IMR-90 (cell line): ENCODE data around the gene ADCY9. TPM values are rescaled to one million over a fixed set of nuclear protein-coding genes. Genes with fewer than 3 reads are reported as not detected.

ENCODE experiments used
- ATAC-seq: fragments of 200-7000 bp; cut with Tn5 transposase; 2 replicates; pipeline ENCODE4 v1.9.1; 2020; ENCODE audit warnings: low read depth, mild to moderate bottlenecking, moderate library complexity
- BruUV-seq: library from RNA; stranded (reverse); fragments of 400-500 nt; replicated peaks from 2 replicates; lab custom pipeline; 2021; lab: Mats Ljungman, UMichigan
- CTCF ChIA-PET: fragments of 300-600 bp; formaldehyde crosslinking; extraction: SDS; loops from one replicate; lab custom pipeline; 2021; ENCODE audit warnings: antibody characterized with exemption; lab: Yijun Ruan, JAX
- POLR2A ChIA-PET: fragments of 300-600 bp; sonication (Branson Sonifier 250); formaldehyde crosslinking; loops from one replicate; lab custom pipeline; 2022; ENCODE audit warnings: antibody characterized with exemption; ENCODE audit not compliant: unreplicated experiment; lab: Charles Lee
- DNase-seq: peaks from one replicate; pipeline ENCODE4 v3.0.0; 2013
- H2AFZ ChIP-seq: replicated peaks from 2 replicates; pipeline ENCODE3; 2013; ENCODE audit warnings: low read length, mild to moderate bottlenecking; ENCODE audit not compliant: poor library complexity
- H2AK5ac ChIP-seq: 2 replicates; pipeline ENCODE4 v1.6.1; 2013; ENCODE audit warnings: low read depth, low read length, inconsistent platforms
- H2AK9ac ChIP-seq: replicated peaks from 2 replicates; pipeline ENCODE3; 2013; ENCODE audit warnings: mild to moderate bottlenecking, low read depth, low read length, moderate library complexity; ENCODE audit not compliant: poor library complexity
- H2BK120ac ChIP-seq: 2 replicates; pipeline ENCODE4 v1.6.1; 2013; ENCODE audit warnings: low read depth, low read length, inconsistent platforms
- H2BK15ac ChIP-seq: 3 replicates; pipeline ENCODE4 v1.6.1; 2013; ENCODE audit warnings: low read depth, low read length, inconsistent platforms
- H2BK20ac ChIP-seq: 2 replicates; pipeline ENCODE4 v1.6.1; 2013; ENCODE audit warnings: low read depth, mild to moderate bottlenecking, inconsistent platforms, low read length, moderate library complexity
- H2BK5ac ChIP-seq: 2 replicates; pipeline ENCODE4 v1.6.1; 2013; ENCODE audit warnings: mild to moderate bottlenecking, low read depth, low read length, inconsistent platforms; ENCODE audit not compliant: poor library complexity, severe bottlenecking
- H3K14ac ChIP-seq: replicated peaks from 2 replicates; pipeline ENCODE4 v1.6.1; 2013; ENCODE audit warnings: low read depth, low read length, inconsistent platforms
- H3K18ac ChIP-seq: 2 replicates; pipeline ENCODE4 v1.6.1; 2013; ENCODE audit warnings: low read depth, low read length, control low read depth
- H3K23ac ChIP-seq: 2 replicates; pipeline ENCODE4 v1.6.1; 2013; ENCODE audit warnings: low read depth, low read length, inconsistent platforms
- H3K27ac ChIP-seq: 2 replicates; pipeline ENCODE4 v1.5.1; 2013; ENCODE audit warnings: mild to moderate bottlenecking, control low read depth, low read length; ENCODE audit not compliant: insufficient read depth
- H3K27me3 ChIP-seq: 2 replicates; pipeline ENCODE4 v1.6.1; 2013; ENCODE audit warnings: low read length; ENCODE audit not compliant: control insufficient read depth, insufficient read depth
- H3K36me3 ChIP-seq: 2 replicates; pipeline ENCODE4 v1.6.1; 2013; ENCODE audit warnings: low read length, mixed read lengths; ENCODE audit not compliant: control insufficient read depth, insufficient read depth
- H3K4ac ChIP-seq: 2 replicates; pipeline ENCODE4 v1.6.1; 2013; ENCODE audit warnings: low read depth, low read length, inconsistent platforms
- H3K4me1 ChIP-seq: 2 replicates; pipeline ENCODE4 v1.6.1; 2013; ENCODE audit warnings: low read length, mixed read lengths; ENCODE audit not compliant: control insufficient read depth, insufficient read depth
- H3K4me2 ChIP-seq: 2 replicates; pipeline ENCODE4 v1.6.1; 2013; ENCODE audit warnings: low read depth, mild to moderate bottlenecking, control low read depth, low read length, moderate library complexity
- H3K4me3 ChIP-seq: 2 replicates; pipeline ENCODE4 v1.5.1; 2013; ENCODE audit warnings: low read depth, mild to moderate bottlenecking, control low read depth, low read length, moderate library complexity; ENCODE audit not compliant: insufficient read depth
- H3K56ac ChIP-seq: 2 replicates; pipeline ENCODE4 v1.6.1; 2013; ENCODE audit warnings: low read length, inconsistent platforms; ENCODE audit not compliant: insufficient read depth; ENCODE audit errors: extremely low read depth
- H3K79me1 ChIP-seq, 2 experiments: 2 replicates each; pipeline ENCODE4 v1.6.1; 2013; ENCODE audit warnings: low read length in 2 of 2, inconsistent platforms in 1 of 2, low read depth in 1 of 2
- H3K9ac ChIP-seq: 2 replicates; pipeline ENCODE4 v1.6.1; 2013; ENCODE audit warnings: low read depth, low read length, control low read depth
- H3K9me1 ChIP-seq: 2 replicates; pipeline ENCODE4 v1.6.1; 2013; ENCODE audit warnings: low read length, inconsistent platforms; ENCODE audit not compliant: insufficient read depth
- H3K9me3 ChIP-seq: 2 replicates; pipeline ENCODE4 v1.6.1; 2013; ENCODE audit warnings: low read length; ENCODE audit not compliant: control insufficient read depth, insufficient read depth
- H4K20me1 ChIP-seq: 2 replicates; pipeline ENCODE4 v1.6.1; 2013; ENCODE audit warnings: low read length, inconsistent platforms; ENCODE audit not compliant: insufficient read depth
- H4K5ac ChIP-seq: 2 replicates; pipeline ENCODE4 v1.6.1; 2013; ENCODE audit warnings: mild to moderate bottlenecking, low read depth, low read length, control low read depth
- H4K8ac ChIP-seq, 2 experiments: 2 replicates each; pipeline ENCODE4 v1.6.1; 2013; ENCODE audit warnings: low read depth in 2 of 2, low read length in 2 of 2, control low read depth in 1 of 2, inconsistent platforms in 1 of 2
- H4K91ac ChIP-seq: 2 replicates; pipeline ENCODE4 v1.6.1; 2013; ENCODE audit warnings: low read depth, low read length, inconsistent platforms; ENCODE audit not compliant: insufficient read depth
- BHLHE40 ChIP-seq: fragments of 150-350 bp; IDR thresholded peaks from 2 replicates; pipeline ENCODE4 v1.6.1; 2016; ENCODE audit warnings: mild to moderate bottlenecking, low read depth, low read length
- CEBPB ChIP-seq: IDR thresholded peaks from 2 replicates; pipeline ENCODE4 v1.6.1; 2012; ENCODE audit warnings: low read depth, low read length, improper control_type of control experiment
- CHD1 ChIP-seq: IDR thresholded peaks from 2 replicates; pipeline ENCODE4 v1.6.1; 2012; ENCODE audit warnings: low read depth, low read length, improper control_type of control experiment
- FOS ChIP-seq: fragments of 150-350 bp; IDR thresholded peaks from 2 replicates; pipeline ENCODE4 v1.6.1; 2016; ENCODE audit warnings: low read depth, low read length
- MAFK ChIP-seq: IDR thresholded peaks from 2 replicates; pipeline ENCODE4 v1.6.1; 2012; ENCODE audit warnings: low read depth, low read length, improper control_type of control experiment
- MXI1 ChIP-seq: IDR thresholded peaks from 2 replicates; pipeline ENCODE4 v1.6.1; 2012; ENCODE audit warnings: low read depth, mild to moderate bottlenecking, low read length, moderate library complexity, borderline replicate concordance
- NFE2L2 ChIP-seq: fragments of 150-350 bp; IDR thresholded peaks from 2 replicates; pipeline ENCODE4 v1.6.1; 2016; ENCODE audit warnings: low read depth, mild to moderate bottlenecking, low read length
- RAD21 ChIP-seq: IDR thresholded peaks from 2 replicates; pipeline ENCODE4 v1.6.1; 2012; ENCODE audit warnings: low read length, improper control_type of control experiment
- RCOR1 ChIP-seq: IDR thresholded peaks from 2 replicates; pipeline ENCODE4 v1.6.1; 2012; ENCODE audit warnings: mild to moderate bottlenecking, low read length, improper control_type of control experiment; ENCODE audit not compliant: insufficient replicate concordance
- RFX5 ChIP-seq: IDR thresholded peaks from 2 replicates; pipeline ENCODE4 v1.8.0; 2012; ENCODE audit warnings: low read depth, mild to moderate bottlenecking, low read length, moderate library complexity
- SMC3 ChIP-seq: fragments of 150-350 bp; IDR thresholded peaks from 2 replicates; pipeline ENCODE4 v1.6.1; 2016; ENCODE audit warnings: low read depth, mild to moderate bottlenecking, antibody characterized with exemption, low read length, moderate library complexity
- WGBS, 2 experiments: methylation state at CpG; one replicate each; pipeline versions ENCODE4 v1.1.5 to v1.1.7; 2013; ENCODE audit warnings: missing lambda C conversion rate in 2 of 2; ENCODE audit not compliant: insufficient read length in 1 of 2; ENCODE audit errors: extremely low coverage in 2 of 2; 5-methylcytosine and 5-hydroxymethylcytosine counted together
- dilution Hi-C: fragments of 300-500 bp; cut with HindIII; formaldehyde crosslinking; loops from one replicate; pipeline ENCODE4 v1.14.3; 2018; ENCODE audit warnings: low sequenced_read_pairs; ENCODE audit not compliant: unreplicated experiment
- in situ Hi-C: fragments of 300-500 bp; cut with MboI; formaldehyde crosslinking; loops from 3 replicates; pipeline ENCODE4 v1.14.3; 2019; ENCODE audit warnings: low sequenced_read_pairs, inconsistent platforms, mixed read lengths
- intact Hi-C: fragments of 100-400 bp; cut with micrococcal nuclease; formaldehyde crosslinking; loops from 2 replicates; pipeline ENCODE4 v1.10.0; 2022
- polyA plus RNA-seq, 3 experiments: library from polyadenylated mRNA; depleted of rRNA; stranded (reverse); fragments of >200 nt; gene quantifications; 2 replicates each; pipeline ENCODE4 v1.2.3, GENCODE V29; 2012; ENCODE audit warnings: low replicate concordance in 1 of 3
- total RNA-seq: library from RNA; depleted of rRNA; stranded (reverse); fragments of >200 nt; gene quantifications from 2 replicates; pipeline ENCODE4 v1.2.3, GENCODE V29; 2012
- TF ChIP-seq, protein P1 (sequence below): fragments of 150-350 bp; IDR thresholded peaks from 2 replicates; pipeline ENCODE4 v1.6.1; 2017; ENCODE audit warnings: mild to moderate bottlenecking, antibody characterized with exemption, low read length, low read depth
- TF ChIP-seq, protein P2 (sequence below): fragments of 150-350 bp; IDR thresholded peaks from 2 replicates; pipeline ENCODE4 v1.6.1; 2016; ENCODE audit warnings: low read depth, mild to moderate bottlenecking, low read length, moderate library complexity, borderline replicate concordance
- TF ChIP-seq, protein P3 (sequence below): conservative IDR thresholded peaks from 2 replicates; pipeline ENCODE4 v1.5.1; 2012; ENCODE audit warnings: mild to moderate bottlenecking, low read depth, low read length, improper control_type of control experiment

ADCY9 gene
- total and polyA plus RNA-seq, 2 of the 4 experiments (the other 2 are of a cell fraction) = 5.4 to 12.5 TPM

DNA sequence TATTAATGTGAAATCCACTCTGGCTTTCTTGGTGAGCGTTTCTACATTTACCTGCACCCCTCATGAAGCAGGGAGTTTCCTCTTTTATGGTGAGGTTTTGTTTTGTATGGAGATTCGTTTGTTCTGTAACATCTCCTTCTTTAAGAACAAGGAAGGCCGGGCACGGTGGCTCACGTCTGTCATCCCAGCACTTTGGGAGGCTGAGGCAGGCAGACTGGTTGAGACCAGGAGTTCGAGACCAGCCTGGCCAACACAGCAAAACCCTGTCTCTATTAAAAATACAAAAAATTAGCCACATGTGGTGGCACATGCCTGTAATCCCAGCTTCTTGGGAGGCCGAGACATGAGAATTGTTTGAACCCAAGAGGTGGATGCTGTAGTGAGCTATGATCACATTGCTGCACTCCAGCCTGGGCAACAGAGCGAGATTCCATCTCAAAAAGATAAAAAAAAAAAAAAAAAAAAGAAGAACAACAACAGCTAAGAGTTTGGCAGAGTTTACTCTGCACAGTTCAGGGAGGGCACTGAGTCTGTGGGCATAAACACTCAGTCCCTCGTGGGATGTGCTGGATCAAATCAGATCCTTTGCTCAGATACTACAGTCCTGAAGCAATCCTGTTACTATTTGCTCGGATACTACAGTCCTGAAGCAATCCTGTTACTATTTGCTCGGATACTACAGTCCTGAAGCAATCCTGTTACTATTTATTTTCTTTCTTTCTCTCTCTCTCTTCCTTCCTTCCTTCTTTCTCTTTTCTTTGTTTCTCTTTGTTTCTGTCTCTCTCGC is 28.9 kb downstream of the ADCY9 start:
- H2BK5ac ChIP-seq = no peak overlapping the region
- no peaks in the 10 kb centered on the region for H3K27me3 ChIP-seq
- H3K4me2 ChIP-seq = no peak overlapping the region; the same call in 1 of the 2 replicates
- DNase-seq (no peak), ATAC-seq (peak; percentile 60)
- no peak overlapping the region for H3K4me3 ChIP-seq
- H3K18ac ChIP-seq = no peak overlapping the region
- POLR2A ChIA-PET = interaction anchor here (0.6 kb wide), 1 partner anchor 11 kb away, joined by 25 read pairs; no protein-coding TSS in a partner anchor
- no peak overlapping the region for H2AK5ac ChIP-seq
- peak overlapping the region; percentile 46; the same call in 1 of the 2 replicates for H3K4ac ChIP-seq
- dilution Hi-C loops = no loop called here
- H4K5ac ChIP-seq = 0 out of 2 replicates have a peak overlapping the region, but pooled peaks have one; percentile 59
- H2BK15ac ChIP-seq = no peak overlapping the region
- 70% methylated on average over 2 of the region's 12 CpGs; no CpG with 5 or more reads in 1 of the 2 experiments for WGBS, 2 experiments
- no peaks in the 10 kb centered on the region for H3K9me3 ChIP-seq
- H3K14ac ChIP-seq = no peak overlapping the region; the same call in 1 of the 2 replicates
- H2BK120ac ChIP-seq = no peak overlapping the region
- in situ Hi-C loops = no loop called here
- peaks cover 18% of the 10 kb centered on the region for H3K9me1 ChIP-seq
- no peaks in the 10 kb centered on the region for H3K36me3 ChIP-seq
- no peak overlapping the region for H4K8ac ChIP-seq
- H3K79me1 ChIP-seq = peaks cover 40 to 91% of the 10 kb centered on the region in 2 experiments
- H4K91ac ChIP-seq = no peak overlapping the region
- intact Hi-C loops = no loop called here
- peaks cover 37% of the 10 kb centered on the region for H4K20me1 ChIP-seq
- H3K9ac ChIP-seq = no peak overlapping the region
- CTCF ChIA-PET = interaction anchor here (0.6 kb wide), 1 partner anchor 97 kb away, joined by 6 read pairs; no protein-coding TSS in a partner anchor
- H2AK9ac ChIP-seq = no peak overlapping the region
- no peak overlapping the region for H3K23ac ChIP-seq
- no TSS peak for BruUV-seq
- H3K27ac ChIP-seq = no peak overlapping the region
- H2AFZ ChIP-seq = no peak overlapping the region
- H3K4me1 ChIP-seq = peaks cover 19% of the 10 kb centered on the region
- H3K56ac ChIP-seq = no peak overlapping the region
- H2BK20ac ChIP-seq = no peak overlapping the region; the same call in 1 of the 2 replicates
- TF ChIP-seq, protein P1, sequence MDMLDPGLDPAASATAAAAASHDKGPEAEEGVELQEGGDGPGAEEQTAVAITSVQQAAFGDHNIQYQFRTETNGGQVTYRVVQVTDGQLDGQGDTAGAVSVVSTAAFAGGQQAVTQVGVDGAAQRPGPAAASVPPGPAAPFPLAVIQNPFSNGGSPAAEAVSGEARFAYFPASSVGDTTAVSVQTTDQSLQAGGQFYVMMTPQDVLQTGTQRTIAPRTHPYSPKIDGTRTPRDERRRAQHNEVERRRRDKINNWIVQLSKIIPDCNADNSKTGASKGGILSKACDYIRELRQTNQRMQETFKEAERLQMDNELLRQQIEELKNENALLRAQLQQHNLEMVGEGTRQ = no peak
- no peak for TF ChIP-seq RCOR1
- no peak for TF ChIP-seq RAD21
- TF ChIP-seq, protein P2, sequence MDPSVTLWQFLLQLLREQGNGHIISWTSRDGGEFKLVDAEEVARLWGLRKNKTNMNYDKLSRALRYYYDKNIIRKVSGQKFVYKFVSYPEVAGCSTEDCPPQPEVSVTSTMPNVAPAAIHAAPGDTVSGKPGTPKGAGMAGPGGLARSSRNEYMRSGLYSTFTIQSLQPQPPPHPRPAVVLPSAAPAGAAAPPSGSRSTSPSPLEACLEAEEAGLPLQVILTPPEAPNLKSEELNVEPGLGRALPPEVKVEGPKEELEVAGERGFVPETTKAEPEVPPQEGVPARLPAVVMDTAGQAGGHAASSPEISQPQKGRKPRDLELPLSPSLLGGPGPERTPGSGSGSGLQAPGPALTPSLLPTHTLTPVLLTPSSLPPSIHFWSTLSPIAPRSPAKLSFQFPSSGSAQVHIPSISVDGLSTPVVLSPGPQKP = no peak
- no peak for TF ChIP-seq SMC3
- no peak for TF ChIP-seq CHD1
- TF ChIP-seq MXI1 = no peak
- TF ChIP-seq MAFK = no peak
- no peak for TF ChIP-seq RFX5
- no peak for TF ChIP-seq BHLHE40
- no peak for TF ChIP-seq CEBPB
- TF ChIP-seq FOS = no peak
- TF ChIP-seq, protein P3, sequence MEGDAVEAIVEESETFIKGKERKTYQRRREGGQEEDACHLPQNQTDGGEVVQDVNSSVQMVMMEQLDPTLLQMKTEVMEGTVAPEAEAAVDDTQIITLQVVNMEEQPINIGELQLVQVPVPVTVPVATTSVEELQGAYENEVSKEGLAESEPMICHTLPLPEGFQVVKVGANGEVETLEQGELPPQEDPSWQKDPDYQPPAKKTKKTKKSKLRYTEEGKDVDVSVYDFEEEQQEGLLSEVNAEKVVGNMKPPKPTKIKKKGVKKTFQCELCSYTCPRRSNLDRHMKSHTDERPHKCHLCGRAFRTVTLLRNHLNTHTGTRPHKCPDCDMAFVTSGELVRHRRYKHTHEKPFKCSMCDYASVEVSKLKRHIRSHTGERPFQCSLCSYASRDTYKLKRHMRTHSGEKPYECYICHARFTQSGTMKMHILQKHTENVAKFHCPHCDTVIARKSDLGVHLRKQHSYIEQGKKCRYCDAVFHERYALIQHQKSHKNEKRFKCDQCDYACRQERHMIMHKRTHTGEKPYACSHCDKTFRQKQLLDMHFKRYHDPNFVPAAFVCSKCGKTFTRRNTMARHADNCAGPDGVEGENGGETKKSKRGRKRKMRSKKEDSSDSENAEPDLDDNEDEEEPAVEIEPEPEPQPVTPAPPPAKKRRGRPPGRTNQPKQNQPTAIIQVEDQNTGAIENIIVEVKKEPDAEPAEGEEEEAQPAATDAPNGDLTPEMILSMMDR = no peak
- no peak for TF ChIP-seq NFE2L2
